A673 (cell line): ENCODE measurements around the gene HOXB8. TPM values are rescaled to one million over a fixed set of nuclear protein-coding genes. Genes with fewer than 3 reads are reported as not detected.

Experiments
- BruUV-seq: library from RNA; stranded (reverse); fragments of 400-500 nt; replicated peaks from 2 replicates; lab custom pipeline; 2021; lab: Mats Ljungman, UMichigan
- CTCF ChIA-PET: fragments of 300-600 bp; sonication (Branson Sonifier 250); formaldehyde crosslinking; loops from one replicate; lab custom pipeline; 2022; ENCODE audit warnings: antibody characterized with exemption; lab: Charles Lee
- POLR2A ChIA-PET: fragments of 300-600 bp; sonication (Branson Sonifier 250); formaldehyde crosslinking; loops from one replicate; lab custom pipeline; 2022; ENCODE audit warnings: antibody characterized with exemption; ENCODE audit not compliant: low non-redundant PET; lab: Charles Lee
- DNase-seq: peaks from one replicate; pipeline ENCODE4 v3.0.0-alpha.2; 2015; ENCODE audit warnings: low spot score
- H3K27ac ChIP-seq: fragments of 200-600 bp; sonication (generic); 2 replicates; pipeline ENCODE4 v1.5.1; 2016; ENCODE audit warnings: mixed run types, low read depth, mild to moderate bottlenecking, mixed read lengths, antibody characterized with exemption, low read length; ENCODE audit not compliant: poor library complexity, severe bottlenecking
- H3K27me3 ChIP-seq: fragments of 200-600 bp; sonication (generic); replicated peaks from 2 replicates; pipeline ENCODE4 v1.6.1; 2017; ENCODE audit warnings: mixed run types, low read depth, mild to moderate bottlenecking, mixed read lengths, antibody characterized with exemption, low read length; ENCODE audit not compliant: insufficient read depth, poor library complexity
- H3K36me3 ChIP-seq: fragments of 200-600 bp; sonication (generic); 2 replicates; pipeline ENCODE4 v1.6.1; 2016; ENCODE audit warnings: mixed run types, mild to moderate bottlenecking, mixed read lengths, antibody characterized with exemption, low read length; ENCODE audit not compliant: insufficient read depth, poor library complexity, severe bottlenecking
- H3K4me1 ChIP-seq: fragments of 200-600 bp; sonication (generic); 2 replicates; pipeline ENCODE4 v1.6.1; 2017; ENCODE audit warnings: mixed run types, mild to moderate bottlenecking, mixed read lengths, antibody characterized with exemption, low read length; ENCODE audit not compliant: insufficient read depth, poor library complexity, severe bottlenecking
- H3K4me3 ChIP-seq: fragments of 200-600 bp; sonication (generic); 2 replicates; pipeline ENCODE4 v1.5.1; 2016; ENCODE audit warnings: low read depth, mixed run types, mild to moderate bottlenecking, mixed read lengths, low read length; ENCODE audit not compliant: poor library complexity, severe bottlenecking
- H3K9me3 ChIP-seq: fragments of 200-600 bp; sonication (generic); 2 replicates; pipeline ENCODE4 v1.6.1; 2016; ENCODE audit warnings: mixed run types, low read depth, mild to moderate bottlenecking, mixed read lengths, antibody characterized with exemption, low read length; ENCODE audit not compliant: poor library complexity, severe bottlenecking
- CTCF ChIP-seq: fragments of 300-800, 200-600 bp; sonication (generic); conservative IDR thresholded peaks from 2 replicates; pipeline ENCODE4 v1.5.1; 2017; ENCODE audit warnings: low read depth, mild to moderate bottlenecking, antibody characterized with exemption, low read length, moderate library complexity, mixed read lengths
- EZH2 ChIP-seq: fragments of 200-600 bp; sonication (generic); IDR thresholded peaks from 2 replicates; pipeline ENCODE4 v1.6.1; 2017; ENCODE audit warnings: borderline replicate concordance, low read depth, mild to moderate bottlenecking, mixed read lengths, antibody characterized with exemption, low read length; ENCODE audit not compliant: poor library complexity, severe bottlenecking
- intact Hi-C: fragments of 100-400 bp; cut with micrococcal nuclease; formaldehyde crosslinking; loops from one replicate; pipeline ENCODE4 v1.10.0; 2022; ENCODE audit not compliant: unreplicated experiment
- total RNA-seq: library from RNA; stranded (reverse); gene quantifications from 2 replicates; pipeline ENCODE4 v1.2.3, GENCODE V29; 2021

The HOXB8 gene
- total RNA-seq, 1 experiment from 2014 or later: 13.1 TPM

GRCh38 chr17:48642843-48643696 is 28.0 kb upstream of the HOXB8 start:
- peaks cover 6% of the 10 kb centered on the region for H3K4me1 ChIP-seq
- no peak for DNase-seq
- CTCF ChIA-PET: interaction anchor here (1.0 kb wide), 1 partner anchor 236 kb away, joined by 4 read pairs; no protein-coding TSS in a partner anchor
- intact Hi-C loops: no loop called here
- POLR2A ChIA-PET: no interaction called here
- no peak for TF ChIP-seq CTCF
- TF ChIP-seq EZH2: no peak
- H3K4me3 ChIP-seq: no peak overlapping the region
- no TSS peak for BruUV-seq
- no peaks in the 10 kb centered on the region for H3K36me3 ChIP-seq
- no peak overlapping the region for H3K27ac ChIP-seq
- H3K9me3 ChIP-seq: no peaks in the 10 kb centered on the region
- peaks cover 22% of the 10 kb centered on the region for H3K27me3 ChIP-seq

- no peak for DNase-seq
- Histone ChIP-seq H3K4me1 (peaks cover 3% of the 10 kb centered on the region), H3K36me3 (no peaks in the 10 kb centered on the region), H3K27me3 (peaks cover 22% of the 10 kb centered on the region), H3K9me3 (no peaks in the 10 kb centered on the region), H3K4me3 (no peak overlapping the region), H3K27ac (no peak overlapping the region)
- no TSS peak for BruUV-seq
- CTCF ChIA-PET: no interaction called here
- TF ChIP-seq CTCF (no peak; the same call in 1 of the 2 replicates), EZH2 (no peak)
- intact Hi-C loops: no loop called here
- POLR2A ChIA-PET: no interaction called here
These were observed 27.2 kb upstream of the HOXB8 start for GRCh38 chr17:48642059-48642842.

GRCh38 chr17:48641541-48642058 is 26.5 kb upstream of the HOXB8 start:
- Histone ChIP-seq H3K9me3 (no peaks in the 10 kb centered on the region), H3K27me3 (peaks cover 22% of the 10 kb centered on the region), H3K4me3 (no peak overlapping the region), H3K36me3 (no peaks in the 10 kb centered on the region), H3K4me1 (no peaks in the 10 kb centered on the region), H3K27ac (no peak overlapping the region)
- TF ChIP-seq CTCF (no peak), EZH2 (no peak)
- DNase-seq: no peak
- intact Hi-C loops: no loop called here
- CTCF ChIA-PET: interaction anchor here (0.9 kb wide), 1 partner anchor 19 kb away, joined by 8 read pairs; no protein-coding TSS in a partner anchor
- no TSS peak for BruUV-seq
- POLR2A ChIA-PET: no interaction called here
